ENCODE results near the gene ZRANB1. TPM values are rescaled to one million over a fixed set of nuclear protein-coding genes. Genes with fewer than 3 reads are reported as not detected.

ZRANB1 gene
- total and polyA plus RNA-seq, 10 of the 15 experiments (the other 5 are each of a cell fraction or from before 2014, with no cell fraction given): 1.7 to 11.8 (median 6.2) TPM

- peaks cover 13% of the 10 kb centered on the region for H3K79me2 ChIP-seq (ENCODE audit: control insufficient read depth, insufficient read depth, low read length)
- ATAC-seq (no peak), FAIRE-seq (no peak), DNase-seq (ENCODE audit: low read depth, low spot score) (no peak)
- no peak for TF ChIP-seq ASH2L (IDR thresholded peaks at IDR 0.05; ENCODE audit: borderline replicate concordance, low read depth)
- TF ChIP-seq ZSCAN29 (IDR thresholded peaks at IDR 0.05): no peak
- TF ChIP-seq SMAD5 (IDR thresholded peaks at IDR 0.05; ENCODE audit: low read depth): no peak
- no peak for TF ChIP-seq CEBPB (IDR thresholded peaks at IDR 0.05; ENCODE audit: borderline replicate concordance in 1 of 2, low read depth in 2 of 2, low read length in 2 of 2)
- no peak for TF ChIP-seq IRF4 (IDR thresholded peaks at IDR 0.05; ENCODE audit: low read depth, low read length)
- TF ChIP-seq KDM1A (IDR thresholded peaks at IDR 0.05; ENCODE audit: borderline replicate concordance): no peak
- no peak for TF ChIP-seq CBFB (IDR thresholded peaks at IDR 0.05; ENCODE audit: low read depth)
- TF ChIP-seq SUZ12 (IDR thresholded peaks at IDR 0.05; ENCODE audit: unreplicated experiment): no peak
- TF ChIP-seq SREBF2 (IDR thresholded peaks at IDR 0.05; ENCODE audit: low read length): no peak
- H3K4me1 ChIP-seq (ENCODE audit: control insufficient read depth, insufficient read depth, low read length): no peaks in the 10 kb centered on the region
- ChIA-PET CTCF (no interaction called here), SMC1A (ENCODE audit: uncharacterized antibody, unreplicated experiment) (interaction anchor here (0.8 kb wide), 1 partner anchor 9 kb away, joined by 3 read pairs; no protein-coding TSS in a partner anchor), POLR2A (interaction anchor here (0.9 to 1.3 kb wide), 2 partner anchors 10 to 16 kb away, joined by 3 to 4 read pairs; no protein-coding TSS in a partner anchor), RAD21 (ENCODE audit: unreplicated experiment) (no interaction called here)
- no TSS peak for BruUV-seq (replicated peaks)
- 98% methylated on average over 6 of the region's 6 CpGs for WGBS (ENCODE audit: insufficient coverage, insufficient replicate concordance, low lambda C conversion rate, missing lambda C conversion rate)
- no peak overlapping the region for H3K4me2 ChIP-seq (ENCODE audit: control insufficient read depth, insufficient read depth)
- intact Hi-C loops (cut with micrococcal nuclease; ENCODE audit: unreplicated experiment) (no loop called here), in situ Hi-C loops (cut with MboI) (no loop called here)
- H3K27ac ChIP-seq (ENCODE audit: control insufficient read depth, insufficient read depth): no peak overlapping the region
- no peak overlapping the region for H2AFZ ChIP-seq (ENCODE audit: control insufficient read depth, low read depth, low read length)
- no peaks in the 10 kb centered on the region for H3K27me3 ChIP-seq (replicated peaks in 1 of 2; ENCODE audit: control insufficient read depth in 2 of 2, insufficient read depth in 2 of 2, low read length in 1 of 2)
- H3K9me3 ChIP-seq (replicated peaks; ENCODE audit: control insufficient read depth, insufficient read depth, low read length): no peaks in the 10 kb centered on the region
- H4K20me1 ChIP-seq (ENCODE audit: control insufficient read depth, insufficient read depth): 0 out of 2 replicates have a peak, but pooled peaks cover 2% of the 10 kb centered on the region
- H3K9ac ChIP-seq (ENCODE audit: control insufficient read depth, insufficient read depth, low read length): no peak overlapping the region
- no peak overlapping the region for H3K4me3 ChIP-seq
- H3K36me3 ChIP-seq (ENCODE audit: control insufficient read depth in 2 of 2, insufficient read depth in 2 of 2, low read length in 1 of 2): peaks cover 0 to 8% of the 10 kb centered on the region in 2 experiments; a peak in 1 of 4 replicates
Observed at GRCh38 chr10:124952123-124952522, 10.2 kb downstream of the ZRANB1 start.

GRCh38 chr10:124953421-124953820 lies 11.5 kb downstream of the ZRANB1 start:
- TF ChIP-seq WRNIP1 (IDR thresholded peaks at IDR 0.05; ENCODE audit: borderline replicate concordance, low read depth, low read length): no peak
- TF ChIP-seq, protein P1, sequence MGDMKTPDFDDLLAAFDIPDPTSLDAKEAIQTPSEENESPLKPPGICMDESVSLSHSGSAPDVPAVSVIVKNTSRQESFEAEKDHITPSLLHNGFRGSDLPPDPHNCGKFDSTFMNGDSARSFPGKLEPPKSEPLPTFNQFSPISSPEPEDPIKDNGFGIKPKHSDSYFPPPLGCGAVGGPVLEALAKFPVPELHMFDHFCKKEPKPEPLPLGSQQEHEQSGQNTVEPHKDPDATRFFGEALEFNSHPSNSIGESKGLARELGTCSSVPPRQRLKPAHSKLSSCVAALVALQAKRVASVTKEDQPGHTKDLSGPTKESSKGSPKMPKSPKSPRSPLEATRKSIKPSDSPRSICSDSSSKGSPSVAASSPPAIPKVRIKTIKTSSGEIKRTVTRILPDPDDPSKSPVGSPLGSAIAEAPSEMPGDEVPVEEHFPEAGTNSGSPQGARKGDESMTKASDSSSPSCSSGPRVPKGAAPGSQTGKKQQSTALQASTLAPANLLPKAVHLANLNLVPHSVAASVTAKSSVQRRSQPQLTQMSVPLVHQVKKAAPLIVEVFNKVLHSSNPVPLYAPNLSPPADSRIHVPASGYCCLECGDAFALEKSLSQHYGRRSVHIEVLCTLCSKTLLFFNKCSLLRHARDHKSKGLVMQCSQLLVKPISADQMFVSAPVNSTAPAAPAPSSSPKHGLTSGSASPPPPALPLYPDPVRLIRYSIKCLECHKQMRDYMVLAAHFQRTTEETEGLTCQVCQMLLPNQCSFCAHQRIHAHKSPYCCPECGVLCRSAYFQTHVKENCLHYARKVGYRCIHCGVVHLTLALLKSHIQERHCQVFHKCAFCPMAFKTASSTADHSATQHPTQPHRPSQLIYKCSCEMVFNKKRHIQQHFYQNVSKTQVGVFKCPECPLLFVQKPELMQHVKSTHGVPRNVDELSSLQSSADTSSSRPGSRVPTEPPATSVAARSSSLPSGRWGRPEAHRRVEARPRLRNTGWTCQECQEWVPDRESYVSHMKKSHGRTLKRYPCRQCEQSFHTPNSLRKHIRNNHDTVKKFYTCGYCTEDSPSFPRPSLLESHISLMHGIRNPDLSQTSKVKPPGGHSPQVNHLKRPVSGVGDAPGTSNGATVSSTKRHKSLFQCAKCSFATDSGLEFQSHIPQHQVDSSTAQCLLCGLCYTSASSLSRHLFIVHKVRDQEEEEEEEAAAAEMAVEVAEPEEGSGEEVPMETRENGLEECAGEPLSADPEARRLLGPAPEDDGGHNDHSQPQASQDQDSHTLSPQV (IDR thresholded peaks at IDR 0.05): no peak
- no peak for TF ChIP-seq KAT2A (conservative IDR thresholded peaks at IDR 0.05; ENCODE audit: control insufficient read depth, low read depth, low read length)
- no peak for TF ChIP-seq NR2C1 (IDR thresholded peaks at IDR 0.05)
- no peak for TF ChIP-seq TCF12 (IDR thresholded peaks at IDR 0.05; ENCODE audit: low read depth, low read length)
- POLR2A ChIA-PET: interaction anchor here (0.6 to 0.7 kb wide), 2 partner anchors 15 to 17 kb away, joined by 3 to 4 read pairs; no protein-coding TSS in a partner anchor
- Histone ChIP-seq H3K4me1 (ENCODE audit: control insufficient read depth, insufficient read depth, low read length) (no peaks in the 10 kb centered on the region), H3K27ac (ENCODE audit: control insufficient read depth, insufficient read depth) (no peak overlapping the region), H3K9ac (ENCODE audit: control insufficient read depth, insufficient read depth, low read length) (no peak overlapping the region), H3K9me3 (replicated peaks; ENCODE audit: control insufficient read depth, insufficient read depth, low read length) (no peaks in the 10 kb centered on the region), H3K4me3 (no peak overlapping the region), H3K4me2 (ENCODE audit: control insufficient read depth, insufficient read depth) (no peak overlapping the region), H3K79me2 (ENCODE audit: control insufficient read depth, insufficient read depth, low read length) (peaks cover 13% of the 10 kb centered on the region), H3K36me3 (ENCODE audit: control insufficient read depth in 2 of 2, insufficient read depth in 2 of 2, low read length in 1 of 2) (peaks cover 0 to 8% of the 10 kb centered on the region in 2 experiments; a peak in 1 of 4 replicates), H3K27me3 (replicated peaks in 1 of 2; ENCODE audit: control insufficient read depth in 2 of 2, insufficient read depth in 2 of 2, low read length in 1 of 2) (no peaks in the 10 kb centered on the region), H4K20me1 (ENCODE audit: control insufficient read depth, insufficient read depth) (0 out of 2 replicates have a peak, but pooled peaks cover 2% of the 10 kb centered on the region), H2AFZ (ENCODE audit: control insufficient read depth, low read depth, low read length) (no peak overlapping the region)
- FAIRE-seq (no peak), DNase-seq (ENCODE audit: low read depth, low spot score) (no peak), ATAC-seq (no peak)
- 100% methylated on average over 3 of the region's 3 CpGs for WGBS (ENCODE audit: insufficient coverage, insufficient replicate concordance, low lambda C conversion rate, missing lambda C conversion rate)
- intact Hi-C loops (cut with micrococcal nuclease; ENCODE audit: unreplicated experiment) (no loop called here), in situ Hi-C loops (cut with MboI) (no loop called here)
- RAD21 ChIA-PET (ENCODE audit: unreplicated experiment): no interaction called here
- BruUV-seq (replicated peaks): no TSS peak
- CTCF ChIA-PET: interaction anchor here (1.0 kb wide), 1 partner anchor 12 kb away, joined by 4 read pairs; the partner anchor contains the start of gene ZRANB1
- SMC1A ChIA-PET (ENCODE audit: uncharacterized antibody, unreplicated experiment): interaction anchor here (0.8 kb wide), 1 partner anchor 9 kb away, joined by 3 read pairs; no protein-coding TSS in a partner anchor
